ENCODE results near the gene ZNF827.

Gene ZNF827

DNA sequence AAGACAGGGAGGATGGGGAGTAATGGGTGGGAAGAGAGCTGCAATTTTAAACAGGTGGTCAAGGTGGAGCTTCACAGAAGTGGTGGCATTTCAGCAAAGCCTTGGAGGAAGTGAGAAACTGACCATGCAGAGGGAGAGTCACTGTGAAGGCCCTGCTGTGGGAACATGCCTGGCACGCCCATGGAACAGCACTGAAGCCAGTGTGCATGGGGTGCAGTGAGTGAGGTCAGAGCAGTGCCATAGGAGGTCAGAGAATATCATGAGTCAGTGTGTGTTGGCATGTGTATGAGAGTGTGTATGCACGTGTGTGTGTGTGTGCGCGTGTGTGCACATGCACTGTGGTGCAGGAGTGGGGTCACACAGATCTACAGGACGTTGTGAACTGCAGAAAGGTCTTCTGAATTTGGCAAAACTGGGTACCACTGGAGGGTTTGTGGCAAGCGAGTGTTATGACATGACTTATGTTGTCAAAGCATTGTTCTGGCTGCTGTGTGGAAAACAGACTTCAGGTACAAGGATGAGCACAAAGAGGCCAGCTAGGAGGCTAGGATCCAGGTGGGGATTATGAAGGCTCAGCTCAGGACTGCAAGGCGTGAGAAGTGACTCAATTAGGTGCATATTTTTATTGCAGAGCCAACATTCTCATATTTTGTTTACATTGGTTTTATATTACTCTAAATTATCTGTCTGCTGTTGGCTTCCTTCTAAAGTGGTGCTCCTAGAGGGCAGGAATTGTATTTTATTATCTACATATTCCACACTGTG lies 34.0 kb downstream of the ZNF827 start:
- H3K27ac ChIP-seq (ENCODE audit: extremely low read depth, low read depth, low read length) = no peak overlapping the region
- no peak overlapping the region for H3K4me3 ChIP-seq (ENCODE audit: low read depth, low read length)
- CTCF ChIA-PET = no interaction called here
- H3K9me3 ChIP-seq (ENCODE audit: control insufficient read depth, insufficient read depth, low read depth, low read length) = no peaks in the 10 kb centered on the region
- no peaks in the 10 kb centered on the region for H3K4me1 ChIP-seq (ENCODE audit: control insufficient read depth, insufficient read depth, low read length)
- TF ChIP-seq ZIC2 (tag by site-specific recombination; IDR thresholded peaks at IDR 0.05) = 0 out of 2 replicates have a peak, but pooled peaks have one; percentile 23
- TF ChIP-seq, protein P1, sequence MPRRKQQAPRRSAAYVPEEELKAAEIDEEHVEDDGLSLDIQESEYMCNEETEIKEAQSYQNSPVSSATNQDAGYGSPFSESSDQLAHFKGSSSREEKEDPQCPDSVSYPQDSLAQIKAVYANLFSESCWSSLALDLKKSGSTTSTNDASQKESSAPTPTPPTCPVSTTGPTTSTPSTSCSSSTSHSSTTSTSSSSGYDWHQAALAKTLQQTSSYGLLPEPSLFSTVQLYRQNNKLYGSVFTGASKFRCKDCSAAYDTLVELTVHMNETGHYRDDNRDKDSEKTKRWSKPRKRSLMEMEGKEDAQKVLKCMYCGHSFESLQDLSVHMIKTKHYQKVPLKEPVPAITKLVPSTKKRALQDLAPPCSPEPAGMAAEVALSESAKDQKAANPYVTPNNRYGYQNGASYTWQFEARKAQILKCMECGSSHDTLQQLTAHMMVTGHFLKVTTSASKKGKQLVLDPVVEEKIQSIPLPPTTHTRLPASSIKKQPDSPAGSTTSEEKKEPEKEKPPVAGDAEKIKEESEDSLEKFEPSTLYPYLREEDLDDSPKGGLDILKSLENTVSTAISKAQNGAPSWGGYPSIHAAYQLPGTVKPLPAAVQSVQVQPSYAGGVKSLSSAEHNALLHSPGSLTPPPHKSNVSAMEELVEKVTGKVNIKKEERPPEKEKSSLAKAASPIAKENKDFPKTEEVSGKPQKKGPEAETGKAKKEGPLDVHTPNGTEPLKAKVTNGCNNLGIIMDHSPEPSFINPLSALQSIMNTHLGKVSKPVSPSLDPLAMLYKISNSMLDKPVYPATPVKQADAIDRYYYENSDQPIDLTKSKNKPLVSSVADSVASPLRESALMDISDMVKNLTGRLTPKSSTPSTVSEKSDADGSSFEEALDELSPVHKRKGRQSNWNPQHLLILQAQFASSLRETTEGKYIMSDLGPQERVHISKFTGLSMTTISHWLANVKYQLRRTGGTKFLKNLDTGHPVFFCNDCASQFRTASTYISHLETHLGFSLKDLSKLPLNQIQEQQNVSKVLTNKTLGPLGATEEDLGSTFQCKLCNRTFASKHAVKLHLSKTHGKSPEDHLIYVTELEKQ (tag by site-specific recombination; IDR thresholded peaks at IDR 0.05; ENCODE audit: borderline replicate concordance) = no peak
- POLR2A ChIA-PET = no interaction called here
- H3K36me3 ChIP-seq (ENCODE audit: control insufficient read depth in 2 of 2, insufficient read depth in 1 of 2, low read length in 2 of 2) = peaks cover 0 to 13% of the 10 kb centered on the region in 2 experiments; a peak in 1 of 3 replicates

- no peak overlapping the region for H3K27ac ChIP-seq (ENCODE audit: extremely low read depth, low read depth, low read length)
- no peaks in the 10 kb centered on the region for H3K9me3 ChIP-seq (ENCODE audit: control insufficient read depth, insufficient read depth, low read depth, low read length)
- peaks cover 0 to 13% of the 10 kb centered on the region in 2 experiments; a peak in 1 of 3 replicates for H3K36me3 ChIP-seq (ENCODE audit: control insufficient read depth in 2 of 2, insufficient read depth in 1 of 2, low read length in 2 of 2)
- no peak for TF ChIP-seq ZNF211 (tag by site-specific recombination; IDR thresholded peaks at IDR 0.05; ENCODE audit: low read depth)
- TF ChIP-seq, protein P2, sequence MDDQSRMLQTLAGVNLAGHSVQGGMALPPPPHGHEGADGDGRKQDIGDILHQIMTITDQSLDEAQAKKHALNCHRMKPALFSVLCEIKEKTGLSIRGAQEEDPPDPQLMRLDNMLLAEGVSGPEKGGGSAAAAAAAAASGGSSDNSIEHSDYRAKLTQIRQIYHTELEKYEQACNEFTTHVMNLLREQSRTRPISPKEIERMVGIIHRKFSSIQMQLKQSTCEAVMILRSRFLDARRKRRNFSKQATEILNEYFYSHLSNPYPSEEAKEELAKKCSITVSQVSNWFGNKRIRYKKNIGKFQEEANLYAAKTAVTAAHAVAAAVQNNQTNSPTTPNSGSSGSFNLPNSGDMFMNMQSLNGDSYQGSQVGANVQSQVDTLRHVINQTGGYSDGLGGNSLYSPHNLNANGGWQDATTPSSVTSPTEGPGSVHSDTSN (CRISPR knock-in tag; IDR thresholded peaks at IDR 0.05) = no peak
- no peak for TF ChIP-seq ZNF654 (tag by site-specific recombination; IDR thresholded peaks at IDR 0.05; ENCODE audit: low read depth)
- no peak for TF ChIP-seq KLF10 (tag by site-specific recombination; IDR thresholded peaks at IDR 0.05)
- TF ChIP-seq TCF7L2 (IDR thresholded peaks at IDR 0.05; ENCODE audit: borderline replicate concordance, low read depth, low read length) = no peak
- no peak for TF ChIP-seq IKZF3 (tag by site-specific recombination; IDR thresholded peaks at IDR 0.05)
- TF ChIP-seq ZNF785 (tag by site-specific recombination; IDR thresholded peaks at IDR 0.05) = no peak
- TF ChIP-seq ZNF366 (tag by site-specific recombination; conservative IDR thresholded peaks at IDR 0.05) = no peak
- TF ChIP-seq, protein P3, sequence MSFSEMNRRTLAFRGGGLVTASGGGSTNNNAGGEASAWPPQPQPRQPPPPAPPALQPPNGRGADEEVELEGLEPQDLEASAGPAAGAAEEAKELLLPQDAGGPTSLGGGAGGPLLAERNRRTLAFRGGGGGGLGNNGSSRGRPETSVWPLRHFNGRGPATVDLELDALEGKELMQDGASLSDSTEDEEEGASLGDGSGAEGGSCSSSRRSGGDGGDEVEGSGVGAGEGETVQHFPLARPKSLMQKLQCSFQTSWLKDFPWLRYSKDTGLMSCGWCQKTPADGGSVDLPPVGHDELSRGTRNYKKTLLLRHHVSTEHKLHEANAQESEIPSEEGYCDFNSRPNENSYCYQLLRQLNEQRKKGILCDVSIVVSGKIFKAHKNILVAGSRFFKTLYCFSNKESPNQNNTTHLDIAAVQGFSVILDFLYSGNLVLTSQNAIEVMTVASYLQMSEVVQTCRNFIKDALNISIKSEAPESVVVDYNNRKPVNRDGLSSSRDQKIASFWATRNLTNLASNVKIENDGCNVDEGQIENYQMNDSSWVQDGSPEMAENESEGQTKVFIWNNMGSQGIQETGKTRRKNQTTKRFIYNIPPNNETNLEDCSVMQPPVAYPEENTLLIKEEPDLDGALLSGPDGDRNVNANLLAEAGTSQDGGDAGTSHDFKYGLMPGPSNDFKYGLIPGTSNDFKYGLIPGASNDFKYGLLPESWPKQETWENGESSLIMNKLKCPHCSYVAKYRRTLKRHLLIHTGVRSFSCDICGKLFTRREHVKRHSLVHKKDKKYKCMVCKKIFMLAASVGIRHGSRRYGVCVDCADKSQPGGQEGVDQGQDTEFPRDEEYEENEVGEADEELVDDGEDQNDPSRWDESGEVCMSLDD (tag by site-specific recombination; IDR thresholded peaks at IDR 0.05) = no peak
- TF ChIP-seq ZNF560 (tag by site-specific recombination; IDR thresholded peaks at IDR 0.05; ENCODE audit: borderline replicate concordance) = no peak
- no peak for TF ChIP-seq EGR2 (tag by site-specific recombination; IDR thresholded peaks at IDR 0.05; ENCODE audit: low read depth)
- TF ChIP-seq, protein P4, sequence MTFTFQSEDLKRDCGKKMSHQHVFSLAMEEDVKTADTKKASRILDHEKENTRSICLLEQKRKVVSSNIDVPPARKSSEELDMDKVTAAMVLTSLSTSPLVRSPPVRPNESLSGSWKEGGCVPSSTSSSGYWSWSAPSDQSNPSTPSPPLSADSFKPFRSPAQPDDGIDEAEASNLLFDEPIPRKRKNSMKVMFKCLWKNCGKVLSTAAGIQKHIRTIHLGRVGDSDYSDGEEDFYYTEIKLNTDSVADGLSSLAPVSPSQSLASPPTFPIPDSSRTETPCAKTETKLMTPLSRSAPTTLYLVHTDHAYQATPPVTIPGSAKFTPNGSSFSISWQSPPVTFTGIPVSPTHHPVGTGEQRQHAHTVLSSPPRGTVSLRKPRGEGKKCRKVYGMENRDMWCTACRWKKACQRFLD (tag by site-specific recombination; IDR thresholded peaks at IDR 0.05) = no peak
- no peak for TF ChIP-seq TRIM28 (IDR thresholded peaks at IDR 0.05; ENCODE audit: borderline replicate concordance, low read length)
- no peak for TF ChIP-seq PRDM2 (tag by site-specific recombination; IDR thresholded peaks at IDR 0.05; ENCODE audit: borderline replicate concordance)
- H3K4me3 ChIP-seq (ENCODE audit: low read depth, low read length) = no peak overlapping the region
- no peaks in the 10 kb centered on the region; the same call in 1 of the 2 replicates for H3K4me1 ChIP-seq (ENCODE audit: control insufficient read depth, insufficient read depth, low read length)
- CTCF ChIA-PET = no interaction called here
- POLR2A ChIA-PET = no interaction called here
Observed at GRCh38 chr4:145902522-145902921, 36.1 kb downstream of the ZNF827 start.

Measured in HEK293 (cell line).